GM19372 (cell line): ENCODE measurements around the gene EPHA3.
A peak's percentile ranks its signal among the peaks of the same experiment; 100 is the strongest.

Experiments
- ATAC-seq: cut with Tn5 transposase; IDR thresholded peaks from one replicate; pipeline ENCODE4 v1.9.1; 2021; ENCODE audit warnings: mild to moderate bottlenecking, low read depth, moderate library complexity; ENCODE audit not compliant: unreplicated experiment

Gene EPHA3

DNA sequence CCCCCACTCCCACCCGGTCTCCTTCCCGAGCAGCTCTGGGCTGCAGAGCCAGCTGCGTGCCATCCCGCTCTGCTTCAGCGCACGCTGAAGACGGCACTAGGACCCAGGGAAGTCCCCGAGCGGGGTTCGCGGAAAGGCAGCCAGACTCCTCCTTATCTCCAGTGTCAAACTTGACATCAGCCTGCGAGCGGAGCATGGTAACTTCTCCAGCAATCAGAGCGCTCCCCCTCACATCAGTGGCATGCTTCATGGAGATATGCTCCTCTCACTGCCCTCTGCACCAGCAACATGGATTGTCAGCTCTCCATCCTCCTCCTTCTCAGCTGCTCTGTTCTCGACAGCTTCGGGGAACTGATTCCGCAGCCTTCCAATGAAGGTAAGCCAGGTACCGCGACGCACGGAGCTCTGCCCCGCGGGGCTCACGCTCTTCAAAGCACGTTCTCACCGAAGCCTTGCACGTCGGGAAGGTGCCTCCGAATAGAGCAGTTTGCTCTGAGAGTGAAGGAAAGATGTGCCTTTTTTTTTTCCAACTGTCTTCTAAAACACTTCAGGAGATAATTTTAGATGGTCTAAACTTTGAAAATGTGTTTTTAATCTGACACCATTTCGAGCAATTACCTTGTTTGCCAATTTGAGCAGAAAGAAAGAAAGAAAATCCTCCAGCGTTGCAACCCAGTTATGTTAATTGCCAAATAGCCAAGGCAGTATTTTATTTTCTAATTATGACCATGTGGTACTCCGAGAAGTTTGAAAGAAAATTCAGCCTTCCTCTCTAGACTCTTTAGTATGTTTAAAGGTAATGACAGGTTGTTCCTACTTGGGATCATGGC, at the start of gene EPHA3:
Gene EPHA3 (plus strand): TSS at position 161 of the 830 bp plus-strand sequence. CDS start 128 bp downstream, at position 289.
- ATAC-seq, result peak; percentile 88

- ATAC-seq, result no peak
These were observed 49.0 kb upstream of the EPHA3 start for GRCh38 chr3:89058371-89058770.

DNA sequence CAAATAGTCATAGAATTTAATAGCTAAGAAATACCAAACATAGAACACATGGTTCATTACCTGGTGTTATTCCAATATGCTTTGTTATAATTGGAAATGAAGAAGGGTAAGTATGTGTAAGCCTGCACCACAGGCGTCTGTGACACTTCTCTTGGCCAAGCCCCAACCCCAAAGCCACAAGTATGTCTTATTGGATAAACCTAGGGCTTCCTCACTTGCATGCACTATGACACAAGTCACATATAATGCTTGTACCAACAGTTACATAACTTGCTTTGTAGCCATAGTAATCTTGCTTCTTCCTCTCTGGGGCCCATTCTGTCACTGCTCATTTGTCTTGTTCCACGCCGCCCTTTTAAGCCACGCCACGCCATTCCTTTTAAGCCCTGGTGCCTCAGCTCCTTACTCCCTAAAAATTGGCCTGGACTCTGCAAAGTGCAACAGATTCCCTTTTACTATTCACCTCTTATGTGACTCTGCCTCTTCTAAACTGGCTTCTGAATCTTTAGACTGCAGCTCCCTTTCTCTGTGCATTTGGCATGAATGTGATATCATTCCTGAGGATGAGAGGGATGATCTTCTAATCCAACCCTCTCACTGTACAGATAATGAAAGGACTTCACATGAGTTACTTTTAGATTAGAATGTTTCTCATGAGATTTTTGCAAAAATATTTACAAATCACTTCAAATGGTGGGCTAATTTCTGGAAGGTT, 48.1 kb upstream of the EPHA3 start:
- ATAC-seq, result no peak

GRCh38 chr3:89061259-89061658, 46.2 kb upstream of the EPHA3 start:
- ATAC-seq, result no peak

- no peak for ATAC-seq
These were observed 39.7 kb upstream of the EPHA3 start for GRCh38 chr3:89067736-89068135.

GRCh38 chr3:89072642-89073041, 34.8 kb upstream of the EPHA3 start:
- no peak for ATAC-seq

DNA sequence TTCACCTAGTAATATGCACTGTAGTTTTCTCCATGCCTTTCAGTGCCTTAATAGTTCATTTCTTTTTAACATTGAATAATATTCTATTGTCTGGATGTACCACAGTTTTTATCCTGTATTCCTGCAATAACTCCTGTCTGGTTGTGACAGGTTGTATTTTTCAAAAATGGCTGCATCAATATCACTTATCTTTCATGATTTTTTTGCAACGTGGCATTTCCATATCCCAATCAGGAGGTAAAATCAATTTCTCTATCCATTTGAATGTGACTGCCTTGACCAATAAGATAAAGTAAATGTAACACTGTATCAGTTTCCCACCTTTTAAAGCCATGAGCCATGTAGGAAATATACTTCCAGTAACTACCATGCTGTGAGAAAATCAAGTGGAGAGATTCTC, 27.5 kb upstream of the EPHA3 start:
- ATAC-seq, result no peak

- ATAC-seq, result no peak
These were observed 19.6 kb upstream of the EPHA3 start for GRCh38 chr3:89087851-89088250.

DNA sequence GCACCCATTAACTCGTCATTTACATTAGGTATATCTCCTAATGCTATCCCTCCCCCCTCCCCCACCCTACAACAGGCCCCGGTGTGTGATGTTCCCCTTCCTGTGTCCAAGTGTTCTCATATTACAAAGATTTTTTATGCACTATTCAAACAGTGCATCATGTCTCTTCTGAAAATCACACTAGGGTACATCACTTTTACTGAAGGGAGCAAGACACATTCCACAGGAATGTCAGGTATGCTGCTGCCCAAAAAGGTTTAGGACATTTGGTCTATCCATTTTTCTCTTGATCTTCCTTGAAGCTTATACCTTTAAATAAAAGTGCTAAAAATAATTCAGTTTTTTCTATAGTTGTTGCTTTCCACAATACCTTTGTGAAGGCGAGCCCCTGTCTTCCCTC, 9.2 kb upstream of the EPHA3 start:
- ATAC-seq, result no peak

- ATAC-seq, result peak; percentile 98
These were observed 8.3 kb upstream of the EPHA3 start for GRCh38 chr3:89098964-89099585.

GRCh38 chr3:89101251-89101650, 6.2 kb upstream of the EPHA3 start:
- ATAC-seq, result no peak

GRCh38 chr3:89101921-89102320, 5.5 kb upstream of the EPHA3 start:
- ATAC-seq, result no peak

DNA sequence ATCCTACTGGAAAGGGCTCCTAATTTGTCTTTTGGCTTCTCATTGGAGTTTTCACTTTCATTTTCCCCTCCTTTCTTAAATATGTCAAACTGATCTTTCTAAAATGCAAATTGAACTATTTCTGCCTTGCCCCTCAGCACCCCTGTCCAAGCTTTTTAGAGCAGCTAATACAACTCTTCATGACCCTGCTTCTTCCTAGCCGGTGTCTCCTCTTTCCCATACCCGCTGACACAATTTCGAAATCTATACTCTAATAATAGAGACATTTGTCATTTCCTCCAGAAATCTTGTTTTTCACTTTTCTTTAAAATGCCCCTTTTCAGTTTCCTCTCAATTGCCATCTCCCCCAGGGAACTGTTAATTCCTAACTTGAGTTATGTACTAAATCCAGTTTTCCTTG, 2.9 kb upstream of the EPHA3 start:
- no peak for ATAC-seq

DNA sequence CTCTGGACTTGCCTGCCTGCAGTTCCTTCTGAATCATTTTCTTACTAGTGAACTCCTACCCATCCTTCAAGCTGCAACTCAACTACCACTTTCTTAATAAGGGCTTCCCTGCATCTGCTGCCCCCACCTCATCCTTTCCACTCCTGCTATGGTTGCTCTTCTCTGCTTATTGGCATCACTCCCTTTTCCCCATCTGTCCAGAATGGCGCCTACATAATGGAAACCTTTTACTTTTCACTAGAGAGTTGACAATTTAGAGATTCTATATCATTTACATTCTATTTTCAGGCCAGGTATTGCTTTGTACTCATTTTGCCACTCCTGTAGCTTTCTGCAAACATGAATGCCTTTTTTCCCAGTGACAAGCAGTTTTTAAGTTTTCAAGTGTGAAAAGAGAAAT, 1.9 kb upstream of the EPHA3 start:
- ATAC-seq, result no peak

- ATAC-seq, result no peak
These were observed 800 bp downstream of the EPHA3 start for GRCh38 chr3:89108291-89108550.

DNA sequence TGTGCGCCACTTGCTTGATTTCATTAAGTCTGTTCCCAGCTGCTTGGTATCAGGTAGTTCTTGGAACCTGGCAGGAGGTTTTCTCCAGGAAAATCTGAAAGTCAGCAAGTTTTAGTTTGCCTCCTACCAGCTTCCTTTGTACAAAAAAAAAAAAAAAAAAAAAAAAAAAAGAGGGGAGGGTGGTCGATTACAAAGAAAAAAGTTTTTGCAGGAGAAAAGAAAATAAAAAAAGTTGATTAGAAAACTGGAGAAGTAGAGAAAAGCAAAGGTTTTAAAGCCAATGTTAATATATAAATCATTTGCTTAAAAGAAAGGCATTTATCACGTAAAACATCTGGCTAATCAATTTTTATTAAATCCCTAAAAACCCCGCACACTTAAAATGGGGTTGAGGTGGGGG, 5.9 kb downstream of the EPHA3 start:
- no peak for ATAC-seq

- peak; percentile 68 for ATAC-seq
These were observed 6.7 kb downstream of the EPHA3 start for GRCh38 chr3:89113893-89114840.

DNA sequence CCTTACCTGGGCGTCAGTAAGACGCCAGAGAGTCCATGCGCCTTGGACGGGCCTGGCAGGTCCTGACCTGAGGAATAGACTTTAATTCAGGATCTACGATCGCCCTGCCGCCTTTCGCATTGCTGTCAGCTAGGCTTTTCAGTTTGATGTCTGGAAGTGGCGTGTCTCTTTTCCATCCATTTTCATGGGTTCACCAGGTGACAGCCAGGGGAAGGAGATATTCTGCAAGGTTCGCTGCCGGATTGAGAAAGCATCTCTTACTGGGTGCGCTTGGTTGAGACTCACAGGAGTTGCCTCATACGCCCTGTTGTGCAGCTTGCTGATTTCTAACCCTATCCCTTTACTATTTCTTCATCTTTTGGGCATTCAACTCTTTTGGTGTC, 7.4 kb downstream of the EPHA3 start:
- no peak for ATAC-seq

- no peak for ATAC-seq
These were observed 9.1 kb downstream of the EPHA3 start for GRCh38 chr3:89116476-89116875.

- ATAC-seq, result no peak
These were observed 30.6 kb downstream of the EPHA3 start for GRCh38 chr3:89138048-89138447.

DNA sequence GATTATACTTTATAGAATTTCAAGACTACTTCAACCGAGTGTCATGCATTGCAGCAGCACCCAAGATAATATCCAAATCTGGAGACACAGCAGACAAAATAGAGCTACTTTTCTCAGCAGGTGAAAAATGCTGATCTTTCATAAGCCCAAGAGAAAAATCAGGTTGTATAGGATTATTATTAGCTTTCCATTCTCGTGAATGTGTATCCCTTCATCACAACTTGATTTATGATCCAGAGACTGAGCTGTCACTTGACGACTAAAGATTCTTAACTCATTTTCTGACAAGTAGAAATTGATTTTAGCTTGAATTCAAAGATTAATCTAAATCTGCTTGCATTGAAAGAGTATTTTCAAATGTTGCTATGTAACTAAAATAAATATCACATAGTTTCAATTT, 32.4 kb downstream of the EPHA3 start:
- no peak for ATAC-seq
